Endothelial cell of umbilical vein (primary cell): Measurements from ENCODE around the gene PAK6. TPM values are rescaled to one million over a fixed set of nuclear protein-coding genes. Genes with fewer than 3 reads are reported as not detected.
A peak's percentile ranks its signal among the peaks of the same experiment; 100 is the strongest.

Experiments
- BruUV-seq: library from RNA; stranded (reverse); fragments of 400-500 nt; replicated peaks from 2 replicates; lab custom pipeline; 2021; lab: Mats Ljungman, UMichigan
- CTCF ChIA-PET: fragments of 300-600, 350-600 bp; sonication (Branson Sonifier 250); formaldehyde crosslinking; loops from one replicate; lab custom pipeline; 2021; ENCODE audit warnings: antibody characterized with exemption, inconsistent platforms; lab: Charles Lee
- POLR2A ChIA-PET: fragments of 300-600, 350-600 bp; sonication (Branson Sonifier 250); formaldehyde crosslinking; loops from one replicate; lab custom pipeline; 2021; ENCODE audit warnings: antibody characterized with exemption, inconsistent platforms; lab: Charles Lee
- DNase-seq: peaks from one replicate; pipeline ENCODE4 v3.0.0-alpha.2; 2011; ENCODE audit warnings: low read depth, low spot score
- FAIRE-seq: peaks from 2 replicates; lab custom pipeline; 2011; peaks lifted over from hg19 to GRCh38; lab: Jason Lieb, UNC
- H2AFZ ChIP-seq: 2 replicates; pipeline ENCODE4 v1.6.0; 2012; ENCODE audit warnings: low read depth, low read length, control low read depth, inconsistent platforms
- H3K27ac ChIP-seq: 2 replicates; pipeline ENCODE4 v1.5.1; 2011; ENCODE audit warnings: low read depth, mild to moderate bottlenecking, control low read depth, low read length, moderate library complexity; ENCODE audit not compliant: insufficient read depth
- H3K27me3 ChIP-seq, 2 experiments: 2 replicates each; pipeline versions ENCODE4 v1.6.0 to v1.6.1; 2011; ENCODE audit warnings: low read length in 2 of 2, mixed read lengths in 1 of 2; ENCODE audit not compliant: control insufficient read depth in 2 of 2, insufficient read depth in 2 of 2
- H3K36me3 ChIP-seq, 2 experiments: 2 replicates in 1 of 2; 3 replicates in 1 of 2; pipeline ENCODE4 v1.5.1; 2011; ENCODE audit warnings: low read length in 2 of 2, mild to moderate bottlenecking in 1 of 2, moderate library complexity in 1 of 2; ENCODE audit not compliant: control insufficient read depth in 2 of 2, insufficient read depth in 2 of 2; ENCODE audit errors: extremely low read depth in 1 of 2
- H3K4me1 ChIP-seq: 3 replicates; pipeline ENCODE4 v1.5.1; 2011; ENCODE audit warnings: mild to moderate bottlenecking, low read length; ENCODE audit not compliant: control insufficient read depth, insufficient read depth; ENCODE audit errors: extremely low read depth
- H3K4me2 ChIP-seq: 2 replicates; pipeline ENCODE4 v1.6.1; 2011; ENCODE audit warnings: low read length, control low read depth, mixed read lengths; ENCODE audit not compliant: insufficient read depth
- H3K4me3 ChIP-seq, 3 experiments: fragments of 200-600 bp in 1 of 3; sonication (generic), shearing (Covaris generic) in 1 of 3; replicated peaks in 1 of 3; 2 replicates each; pipeline ENCODE4 v1.5.1; 2011 to 2016; ENCODE audit warnings: control low read depth in 3 of 3, low read length in 3 of 3, mild to moderate bottlenecking in 2 of 3, inconsistent platforms in 1 of 3, low read depth in 1 of 3, moderate library complexity in 1 of 3; ENCODE audit not compliant: insufficient read depth in 1 of 3
- H3K79me2 ChIP-seq: 2 replicates; pipeline ENCODE4 v1.6.0; 2012; ENCODE audit warnings: low read length, inconsistent platforms; ENCODE audit not compliant: control insufficient read depth, insufficient read depth
- H3K9ac ChIP-seq: replicated peaks from 2 replicates; pipeline ENCODE3; 2011; ENCODE audit warnings: low read length, control low read depth; ENCODE audit not compliant: insufficient read depth; ENCODE audit errors: extremely low read depth
- H3K9me1 ChIP-seq: replicated peaks from 3 replicates; pipeline ENCODE4 v1.6.0; 2011; ENCODE audit warnings: mild to moderate bottlenecking, low read length; ENCODE audit not compliant: control insufficient read depth, insufficient read depth; ENCODE audit errors: extremely low read depth
- H3K9me3 ChIP-seq: replicated peaks from 2 replicates; pipeline ENCODE4 v1.5.1; 2012; ENCODE audit warnings: low read length, inconsistent platforms; ENCODE audit not compliant: control insufficient read depth, insufficient read depth
- H4K20me1 ChIP-seq: replicated peaks from 2 replicates; pipeline ENCODE3; 2011; ENCODE audit warnings: mild to moderate bottlenecking, low read length; ENCODE audit not compliant: control insufficient read depth, insufficient read depth; ENCODE audit errors: extremely low read depth
- EZH2 ChIP-seq: IDR thresholded peaks from 2 replicates; pipeline ENCODE4 v1.6.1; 2012; ENCODE audit warnings: borderline replicate concordance, low read depth, mild to moderate bottlenecking, moderate library complexity, low read length, inconsistent platforms; ENCODE audit not compliant: severe bottlenecking
- FOS ChIP-seq: IDR thresholded peaks from 2 replicates; pipeline ENCODE4 v1.6.1; 2011; ENCODE audit warnings: mild to moderate bottlenecking, low read length, moderate library complexity, borderline replicate concordance; ENCODE audit not compliant: insufficient read depth
- GATA2 ChIP-seq: IDR thresholded peaks from 2 replicates; pipeline ENCODE4 v1.7.0; 2011; ENCODE audit warnings: low read depth, mild to moderate bottlenecking, moderate library complexity, mixed read lengths, low read length; ENCODE audit not compliant: insufficient read length, insufficient read depth
- JUN ChIP-seq: IDR thresholded peaks from 2 replicates; pipeline ENCODE4 v1.6.1; 2011; ENCODE audit warnings: borderline replicate concordance, low read depth; ENCODE audit not compliant: insufficient read length, insufficient read depth
- MYC ChIP-seq: IDR thresholded peaks from one replicate; pipeline ENCODE4 v1.6.1; 2011; ENCODE audit warnings: mild to moderate bottlenecking, low read depth, low read length
- POLR2A ChIP-seq: IDR thresholded peaks from 2 replicates; pipeline ENCODE4 v1.6.1; 2012; ENCODE audit warnings: low read depth, mild to moderate bottlenecking, control low read depth, low read length
- POLR2AphosphoS5 ChIP-seq: IDR thresholded peaks from 2 replicates; pipeline ENCODE4 v1.6.1; 2012; ENCODE audit warnings: low read depth, mild to moderate bottlenecking, control low read depth, low read length, moderate library complexity; ENCODE audit not compliant: insufficient read depth
- dilution Hi-C: fragments of 300-500 bp; cut with MboI; formaldehyde crosslinking; loops from one replicate; pipeline ENCODE4 v1.15.0; 2019; ENCODE audit warnings: low sequenced_read_pairs; ENCODE audit not compliant: extremely low pct_ligation_motif_present
- intact Hi-C: fragments of 100-400 bp; cut with micrococcal nuclease; formaldehyde crosslinking; loops from one replicate; pipeline ENCODE4 v1.10.0; 2022
- polyA plus RNA-seq, 4 experiments: library from polyadenylated mRNA; depleted of rRNA in 3 of 4; stranded (reverse) in 3 of 4; unstranded in 1 of 4; fragments of >200 nt; gene quantifications; 2 replicates each; pipeline versions ENCODE4 v1.2.1 to v1.2.3, GENCODE V29; 2011 to 2012; ENCODE audit warnings: missing spikeins in 1 of 4
- total RNA-seq: library from RNA; stranded (reverse); gene quantifications from 2 replicates; pipeline ENCODE4 v1.2.3, GENCODE V29; 2021
- TF ChIP-seq, protein P1 (sequence below), 2 donors: IDR thresholded peaks; 1 replicate in 1 of 2; 2 replicates in 1 of 2; pipeline ENCODE4 v1.5.1; 2011; ENCODE audit warnings: low read length in 2 of 2, mild to moderate bottlenecking in 2 of 2, moderate library complexity in 2 of 2, control low read depth in 1 of 2, inconsistent platforms in 1 of 2, low read depth in 1 of 2; ENCODE audit not compliant: insufficient read depth in 1 of 2; ENCODE audit errors: extremely low read depth in 1 of 2
- TF ChIP-seq, protein P2 (sequence below): IDR thresholded peaks from 2 replicates; pipeline ENCODE4 v1.6.1; 2011; ENCODE audit not compliant: insufficient read depth, insufficient read length

The PAK6 gene
- total and polyA plus RNA-seq, 2 donors (not counting 3 experiments of a cell fraction or from before 2014, with no cell fraction given) = not detected

DNA sequence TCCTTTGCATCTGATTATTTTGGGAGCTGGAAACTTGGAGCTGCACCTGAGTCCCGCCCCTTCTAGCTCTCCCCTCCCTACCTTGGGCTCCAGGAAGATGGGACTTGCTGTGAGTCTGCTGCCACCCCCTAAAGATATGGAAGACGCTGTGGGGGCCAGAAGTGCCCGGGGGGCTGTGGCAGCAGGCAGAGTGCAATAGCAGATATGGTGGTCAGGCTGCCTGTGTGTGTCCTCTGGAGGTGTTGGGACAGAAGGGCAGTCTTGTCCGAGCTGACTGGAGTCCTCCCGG lies 485 bp downstream of the PAK6 start:
- ChIA-PET CTCF (interaction anchor here (0.8 to 7.9 kb wide), 11 partner anchors 9 to 133 kb away, joined by 3 to 63 read pairs (median 3); no protein-coding TSS in a partner anchor), POLR2A (interaction anchor here (0.6 kb wide), 1 partner anchor 162 kb away, joined by 4 read pairs; no protein-coding TSS in a partner anchor)
- BruUV-seq = no TSS peak
- Histone ChIP-seq H4K20me1 (no peaks in the 10 kb centered on the region), H2AFZ (peak overlapping the region; percentile 52), H3K4me1 (peaks cover 4% of the 10 kb centered on the region), H3K9me3 (no peaks in the 10 kb centered on the region), H3K4me3 (peak overlapping the region in 1 of 3 experiments; percentile 13), H3K36me3 (no peaks in the 10 kb centered on the region), H3K9ac (peak overlapping the region; percentile 19), H3K79me2 (no peaks in the 10 kb centered on the region), H3K9me1 (no peaks in the 10 kb centered on the region), H3K27me3 (peaks cover 10 to 14% of the 10 kb centered on the region in 2 experiments), H3K27ac (no peak overlapping the region), H3K4me2 (peak overlapping the region; percentile 47)
- intact Hi-C loops = loop anchor here (1.0 kb wide), 1 partner anchor 35 kb away; no protein-coding TSS in a partner anchor
- TF ChIP-seq POLR2AphosphoS5 (no peak), EZH2 (no peak), MYC (no peak), FOS (no peak), JUN (no peak), POLR2A (no peak), GATA2 (no peak)
- TF ChIP-seq, protein P1, sequence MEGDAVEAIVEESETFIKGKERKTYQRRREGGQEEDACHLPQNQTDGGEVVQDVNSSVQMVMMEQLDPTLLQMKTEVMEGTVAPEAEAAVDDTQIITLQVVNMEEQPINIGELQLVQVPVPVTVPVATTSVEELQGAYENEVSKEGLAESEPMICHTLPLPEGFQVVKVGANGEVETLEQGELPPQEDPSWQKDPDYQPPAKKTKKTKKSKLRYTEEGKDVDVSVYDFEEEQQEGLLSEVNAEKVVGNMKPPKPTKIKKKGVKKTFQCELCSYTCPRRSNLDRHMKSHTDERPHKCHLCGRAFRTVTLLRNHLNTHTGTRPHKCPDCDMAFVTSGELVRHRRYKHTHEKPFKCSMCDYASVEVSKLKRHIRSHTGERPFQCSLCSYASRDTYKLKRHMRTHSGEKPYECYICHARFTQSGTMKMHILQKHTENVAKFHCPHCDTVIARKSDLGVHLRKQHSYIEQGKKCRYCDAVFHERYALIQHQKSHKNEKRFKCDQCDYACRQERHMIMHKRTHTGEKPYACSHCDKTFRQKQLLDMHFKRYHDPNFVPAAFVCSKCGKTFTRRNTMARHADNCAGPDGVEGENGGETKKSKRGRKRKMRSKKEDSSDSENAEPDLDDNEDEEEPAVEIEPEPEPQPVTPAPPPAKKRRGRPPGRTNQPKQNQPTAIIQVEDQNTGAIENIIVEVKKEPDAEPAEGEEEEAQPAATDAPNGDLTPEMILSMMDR (IDR thresholded peaks at IDR 0.05; ENCODE audit: extremely low read depth in 1 of 2, insufficient read depth in 1 of 2, low read depth in 1 of 2, low read length in 2 of 2) = no peak
- TF ChIP-seq, protein P2, sequence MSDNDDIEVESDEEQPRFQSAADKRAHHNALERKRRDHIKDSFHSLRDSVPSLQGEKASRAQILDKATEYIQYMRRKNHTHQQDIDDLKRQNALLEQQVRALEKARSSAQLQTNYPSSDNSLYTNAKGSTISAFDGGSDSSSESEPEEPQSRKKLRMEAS = no peak
- dilution Hi-C loops = no loop called here
- DNase-seq (no peak), FAIRE-seq (no peak)
